Tibial artery (tissue), 4 donors: ENCODE results near the gene RAMAC.

Experiments used
- DNase-seq, 2 donors: peaks; one replicate each; pipeline ENCODE4 v3.0.0-alpha.2; 2019
- H3K27ac ChIP-seq, 2 donors: fragments of 200-600 bp; sonication (generic) in 1 of 2; 1 replicate in 1 of 2; 2 replicates in 1 of 2; pipeline ENCODE4 v1.5.1; 2018 to 2019; ENCODE audit warnings: mild to moderate bottlenecking in 1 of 2
- H3K27me3 ChIP-seq, 2 donors: fragments of 200-600 bp; sonication (generic) in 1 of 2; one replicate each; pipeline versions ENCODE4 v1.5.1 to v1.6.0; 2016 to 2019
- H3K36me3 ChIP-seq, 3 donors: fragments of 200-600 bp; sonication (generic) in 2 of 3; one replicate each; pipeline ENCODE4 v1.5.1; 2016 to 2019; ENCODE audit warnings: mild to moderate bottlenecking in 2 of 3
- H3K4me1 ChIP-seq, 4 donors: fragments of 200-600 bp; sonication (generic) in 2 of 4; 1 replicate in 3 of 4; 2 replicates in 1 of 4; pipeline ENCODE4 v1.5.1; 2016 to 2019
- H3K4me3 ChIP-seq, 2 donors: fragments of 200-600 bp; sonication (generic) in 1 of 2; 1 replicate in 1 of 2; 2 replicates in 1 of 2; pipeline ENCODE4 v1.5.1; 2018 to 2019; ENCODE audit warnings: mild to moderate bottlenecking in 2 of 2
- H3K9me3 ChIP-seq, 3 donors: fragments of 200-600 bp; sonication (generic) in 1 of 3; one replicate each; pipeline ENCODE4 v1.5.1; 2016 to 2019
- CTCF ChIP-seq, 2 experiments: fragments of 200-600 bp in 1 of 2; fragments of 450-650 bp in 1 of 2; IDR thresholded peaks; one replicate each; pipeline ENCODE4 v1.5.1; 2017 to 2019; ENCODE audit warnings: antibody characterized with exemption in 2 of 2, mild to moderate bottlenecking in 1 of 2, moderate library complexity in 1 of 2
- intact Hi-C: fragments of 100-400 bp; cut with DNase I; formaldehyde crosslinking; loops from one replicate; pipeline ENCODE4 v1.15.0; 2023; ENCODE audit warnings: low total_unique reads

The RAMAC gene

GRCh38 chr15:83039206-83039605 is 53.2 kb downstream of the RAMAC start:
- DNase-seq, result no peak
- H3K36me3 ChIP-seq, result peaks cover 18 to 41% (median 28%) of the 10 kb centered on the region in 3 donors
- H3K4me3 ChIP-seq, result no peak overlapping the region
- TF ChIP-seq CTCF (IDR thresholded peaks at IDR 0.05), result no peak
- intact Hi-C loops, result no loop called here
- peaks cover 0 to 5% (median 0%) of the 10 kb centered on the region in 3 donors for H3K9me3 ChIP-seq
- no peak overlapping the region for H3K27ac ChIP-seq
- H3K27me3 ChIP-seq, result no peaks in the 10 kb centered on the region
- no peaks in the 10 kb centered on the region for H3K4me1 ChIP-seq
